Liver (tissue), 2 donors: ENCODE data around the gene PRR15L.

Source experiments
- ATF3 ChIP-seq: IDR thresholded peaks from 2 replicates; pipeline ENCODE4 v1.6.1; 2016; ENCODE audit warnings: antibody characterized with exemption
- GABPA ChIP-seq, 2 donors: IDR thresholded peaks in 1 of 2; conservative IDR thresholded peaks in 1 of 2; 2 replicates each; pipeline ENCODE4 v1.6.1; 2016; ENCODE audit warnings: antibody characterized with exemption in 2 of 2, mild to moderate bottlenecking in 1 of 2, moderate library complexity in 1 of 2
- YY1 ChIP-seq: IDR thresholded peaks from 2 replicates; pipeline ENCODE4 v1.6.1; 2016; ENCODE audit warnings: antibody characterized with exemption, mild to moderate bottlenecking
- ZBTB33 ChIP-seq: IDR thresholded peaks from 2 replicates; pipeline ENCODE4 v1.6.1; 2016; ENCODE audit warnings: antibody characterized with exemption
- donor health status: healthy.

DNA sequence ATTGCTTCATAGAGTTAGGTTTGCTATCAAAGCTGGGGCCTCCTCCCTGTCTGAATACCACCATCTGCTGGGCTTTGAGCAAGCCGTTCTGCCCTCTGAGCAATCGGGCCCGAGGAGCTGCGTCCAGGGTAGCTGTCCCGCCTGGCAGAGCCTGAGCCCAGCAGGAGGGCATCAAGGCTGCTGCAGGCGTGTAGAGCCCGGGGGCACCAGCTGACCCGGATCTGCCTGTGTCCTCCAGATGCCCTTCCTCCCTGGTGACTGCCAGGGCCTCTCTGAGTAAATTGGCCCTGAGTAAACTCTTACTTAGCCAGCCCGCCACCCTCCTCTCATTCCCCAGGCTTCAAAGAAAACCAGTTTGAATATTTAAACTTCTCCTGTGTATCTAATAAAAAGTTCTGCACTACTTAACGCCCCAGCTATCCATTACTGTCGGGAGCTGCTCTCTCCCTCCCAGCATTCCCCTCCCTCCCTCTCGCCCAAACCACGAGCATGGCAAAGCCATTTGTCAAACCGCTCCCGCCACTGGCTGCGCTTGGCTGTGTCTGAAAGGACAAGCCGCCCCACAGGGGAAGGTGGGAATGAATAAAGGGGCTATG, 29.7 kb upstream of the PRR15L start:
- TF ChIP-seq ATF3 (no peak), YY1 (no peak), GABPA (IDR thresholded peaks at IDR 0.05 in 1 of 2, conservative IDR thresholded peaks at IDR 0.05 in 1 of 2) (no peak), ZBTB33 (no peak)
